Parathyroid adenoma (tissue), 2 donors: Measurements from ENCODE around the gene LECT2.

Experiments
- H2AFZ ChIP-seq: fragments of 300-600 bp; sonication (generic); one replicate; pipeline ENCODE4 v1.7.0; 2017; ENCODE audit warnings: antibody characterized with exemption, mild to moderate bottlenecking
- H3K27ac ChIP-seq: fragments of 300-600 bp; sonication (generic); one replicate; pipeline ENCODE4 v1.7.0; 2017
- H3K27me3 ChIP-seq: fragments of 300-600 bp; sonication (generic); one replicate; pipeline ENCODE4 v1.7.0; 2017; ENCODE audit warnings: low read length; ENCODE audit not compliant: control insufficient read depth, insufficient read depth
- H3K36me3 ChIP-seq: fragments of 300-600 bp; sonication (generic); one replicate; pipeline ENCODE4 v1.7.0; 2017; ENCODE audit warnings: low read length; ENCODE audit not compliant: control insufficient read depth, insufficient read depth
- H3K4me1 ChIP-seq: fragments of 300-600 bp; sonication (generic); one replicate; pipeline ENCODE4 v1.7.0; 2017; ENCODE audit warnings: control low read depth
- H3K4me2 ChIP-seq: fragments of 300-600 bp; sonication (generic); one replicate; pipeline ENCODE4 v1.7.0; 2017; ENCODE audit warnings: low read length
- H3K4me3 ChIP-seq: fragments of 300-600 bp; sonication (generic); one replicate; pipeline ENCODE4 v1.7.0; 2017; ENCODE audit warnings: low read depth, low read length
- H3K79me2 ChIP-seq: fragments of 300-600 bp; sonication (generic); one replicate; pipeline ENCODE4 v1.7.0; 2017; ENCODE audit warnings: control low read depth
- H3K9ac ChIP-seq: fragments of 300-600 bp; sonication (generic); one replicate; pipeline ENCODE4 v1.7.0; 2017; ENCODE audit warnings: mild to moderate bottlenecking
- H3K9me3 ChIP-seq: fragments of 300-600 bp; sonication (generic); one replicate; pipeline ENCODE4 v1.7.0; 2017; ENCODE audit warnings: low read length; ENCODE audit not compliant: control insufficient read depth
- CTCF ChIP-seq: fragments of 300-600 bp; sonication (generic); IDR thresholded peaks from one replicate; pipeline ENCODE4 v1.7.0; 2017; ENCODE audit warnings: antibody characterized with exemption, mild to moderate bottlenecking
- donor health status: primary hyperparathyroidism.

LECT2 gene

DNA sequence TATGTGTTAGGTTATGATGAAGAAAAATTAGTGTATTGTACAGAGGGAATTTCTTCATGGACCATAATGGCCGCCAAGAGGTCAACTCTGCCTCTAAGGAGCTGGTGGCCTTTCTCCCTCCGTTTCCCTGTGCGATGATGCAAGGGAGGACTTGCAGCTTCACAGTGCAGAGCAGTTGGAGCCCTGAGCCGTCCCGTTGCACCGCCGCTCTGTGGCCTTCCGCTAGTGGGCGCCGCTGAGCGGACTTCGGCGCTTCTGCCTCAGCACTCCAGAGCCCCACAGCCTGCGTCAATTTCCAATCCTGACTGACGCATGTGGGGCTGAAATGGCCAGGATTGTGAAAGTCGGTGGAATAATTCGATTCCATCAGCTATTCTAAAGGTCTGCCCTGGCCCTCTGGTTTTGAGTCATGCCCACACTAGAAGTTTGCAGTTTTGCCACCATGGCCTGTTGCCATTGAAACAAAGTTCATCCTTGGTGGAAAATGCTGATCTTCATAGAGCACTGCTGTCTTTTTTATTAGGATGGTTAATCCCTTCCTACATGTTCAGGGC lies 22.7 kb upstream of the LECT2 start:
- Histone ChIP-seq H3K36me3 (no peaks in the 10 kb centered on the region), H3K9ac (no peak overlapping the region), H3K27me3 (no peaks in the 10 kb centered on the region), H3K9me3 (no peaks in the 10 kb centered on the region), H2AFZ (no peak overlapping the region), H3K4me1 (no peaks in the 10 kb centered on the region), H3K27ac (no peak overlapping the region), H3K4me3 (no peak overlapping the region), H3K79me2 (no peaks in the 10 kb centered on the region), H3K4me2 (no peak overlapping the region)
- peak; percentile 38 for TF ChIP-seq CTCF

DNA sequence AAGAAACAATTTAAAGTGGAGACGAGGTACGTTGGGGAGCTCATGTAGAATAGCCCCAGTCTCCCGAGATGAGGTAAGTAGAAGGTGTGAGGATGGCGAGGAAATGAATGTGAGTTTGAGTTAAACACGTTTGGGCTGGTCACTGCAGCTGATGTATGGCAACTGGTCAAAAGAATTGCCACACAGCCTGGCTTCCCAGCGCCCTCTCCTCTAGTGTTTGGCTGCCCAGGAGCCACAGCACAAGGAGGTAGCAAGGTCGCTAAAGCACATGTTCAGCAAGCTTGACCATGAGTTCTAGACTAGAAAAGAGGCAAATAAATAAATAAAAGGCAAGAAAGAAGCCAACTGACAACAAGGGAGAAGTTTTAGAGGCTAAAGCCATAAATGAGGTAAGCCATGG lies 21.4 kb upstream of the LECT2 start:
- Histone ChIP-seq H3K27ac (no peak overlapping the region), H3K9me3 (no peaks in the 10 kb centered on the region), H3K4me1 (no peaks in the 10 kb centered on the region), H3K36me3 (no peaks in the 10 kb centered on the region), H3K79me2 (no peaks in the 10 kb centered on the region), H3K9ac (no peak overlapping the region), H2AFZ (no peak overlapping the region), H3K4me2 (no peak overlapping the region), H3K4me3 (no peak overlapping the region), H3K27me3 (no peaks in the 10 kb centered on the region)
- no peak for TF ChIP-seq CTCF

DNA sequence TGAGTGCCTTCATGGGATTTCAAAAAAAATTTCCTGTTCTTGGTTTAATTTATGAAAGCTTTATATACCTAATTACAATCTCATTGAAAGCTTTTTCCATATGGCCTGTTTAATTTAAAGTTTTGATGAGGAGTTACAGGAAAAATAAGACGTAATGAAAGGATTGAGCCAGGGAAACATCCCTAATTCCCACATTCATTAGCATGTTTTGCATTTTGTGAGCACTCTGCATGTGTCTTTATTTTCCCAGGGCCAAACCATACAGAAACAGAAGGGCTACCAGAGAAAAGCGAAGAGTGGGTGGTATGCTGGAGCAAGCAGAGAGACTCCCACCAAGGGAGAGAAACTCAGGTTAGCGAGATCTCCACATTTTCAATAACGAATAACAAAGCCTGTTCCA lies 20.3 kb upstream of the LECT2 start:
- Histone ChIP-seq H3K79me2 (no peaks in the 10 kb centered on the region), H3K4me2 (no peak overlapping the region), H3K9me3 (no peaks in the 10 kb centered on the region), H3K4me1 (no peaks in the 10 kb centered on the region), H3K27ac (no peak overlapping the region), H3K27me3 (no peaks in the 10 kb centered on the region), H3K36me3 (no peaks in the 10 kb centered on the region), H2AFZ (no peak overlapping the region), H3K9ac (no peak overlapping the region), H3K4me3 (no peak overlapping the region)
- TF ChIP-seq CTCF: no peak

GRCh38 chr5:135974021-135974600 lies 19.3 kb upstream of the LECT2 start:
- H3K79me2 ChIP-seq: no peaks in the 10 kb centered on the region
- no peak overlapping the region for H3K27ac ChIP-seq
- H3K4me3 ChIP-seq: no peak overlapping the region
- no peak for TF ChIP-seq CTCF
- no peak overlapping the region for H2AFZ ChIP-seq
- H3K9me3 ChIP-seq: no peaks in the 10 kb centered on the region
- H3K36me3 ChIP-seq: no peaks in the 10 kb centered on the region
- H3K4me2 ChIP-seq: no peak overlapping the region
- H3K9ac ChIP-seq: no peak overlapping the region
- no peaks in the 10 kb centered on the region for H3K27me3 ChIP-seq
- no peaks in the 10 kb centered on the region for H3K4me1 ChIP-seq
